ENCODE data around the gene LMTK2.

Gene LMTK2

DNA sequence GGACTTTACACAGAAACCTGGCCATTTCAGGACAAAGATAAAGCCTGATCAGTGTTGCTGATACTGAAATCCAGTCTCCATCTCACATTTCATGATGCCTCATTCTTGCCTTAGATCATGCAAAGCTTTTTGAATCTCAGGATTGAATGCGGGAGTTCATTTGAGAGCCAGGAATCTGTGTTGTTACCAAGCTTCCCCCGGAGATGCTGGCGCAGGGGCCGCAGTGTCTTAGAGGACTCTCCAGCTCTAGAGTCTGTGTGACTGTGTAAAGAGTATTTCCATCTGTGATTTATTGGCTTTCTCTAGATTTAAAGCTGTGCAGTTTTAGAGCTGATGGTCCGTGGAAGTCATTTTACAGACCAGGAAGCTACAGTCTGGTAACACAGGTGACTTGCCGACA, 32.0 kb downstream of the LMTK2 start:
- DNase-seq, result no peak

DNA sequence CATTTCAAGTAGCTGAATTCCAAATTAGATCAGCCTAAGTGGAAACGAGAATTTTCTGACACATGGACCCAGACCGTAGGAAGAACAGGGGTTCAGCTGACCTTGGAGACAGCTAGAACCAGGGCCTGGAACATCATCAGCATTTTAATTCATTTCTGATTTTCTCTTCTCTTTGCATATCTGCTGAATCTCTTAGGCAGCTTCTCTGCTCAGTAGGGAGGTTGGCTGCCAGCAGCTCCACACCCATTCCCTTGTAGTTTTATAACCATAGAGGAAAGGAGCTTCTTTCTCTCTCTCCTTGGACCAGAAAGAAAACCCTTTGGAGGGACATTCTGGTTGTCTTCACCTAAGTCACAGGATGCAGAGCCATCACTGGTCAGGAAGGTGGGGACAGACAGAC, 36.0 kb downstream of the LMTK2 start:
- DNase-seq, result no peak

DNA sequence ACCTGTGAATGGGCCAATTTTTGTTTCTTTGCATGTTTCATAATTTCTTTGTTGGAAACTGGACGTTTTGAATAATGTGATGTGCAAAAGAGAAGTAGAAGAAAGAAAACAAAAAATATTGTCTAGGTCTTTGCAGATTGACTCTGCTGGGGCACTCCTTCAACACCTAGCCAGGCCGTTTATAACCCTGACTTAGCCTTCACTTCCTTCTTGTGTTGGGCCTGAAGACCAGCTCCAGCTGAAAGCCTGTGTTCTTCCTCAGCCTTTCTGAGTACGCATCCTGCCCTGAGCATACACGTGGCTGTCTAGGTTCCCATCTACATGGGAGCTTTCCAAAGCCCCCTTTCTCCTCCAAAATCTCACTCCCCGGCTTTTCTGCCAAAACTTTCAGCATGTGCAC, 41.9 kb downstream of the LMTK2 start:
- DNase-seq, result no peak

DNA sequence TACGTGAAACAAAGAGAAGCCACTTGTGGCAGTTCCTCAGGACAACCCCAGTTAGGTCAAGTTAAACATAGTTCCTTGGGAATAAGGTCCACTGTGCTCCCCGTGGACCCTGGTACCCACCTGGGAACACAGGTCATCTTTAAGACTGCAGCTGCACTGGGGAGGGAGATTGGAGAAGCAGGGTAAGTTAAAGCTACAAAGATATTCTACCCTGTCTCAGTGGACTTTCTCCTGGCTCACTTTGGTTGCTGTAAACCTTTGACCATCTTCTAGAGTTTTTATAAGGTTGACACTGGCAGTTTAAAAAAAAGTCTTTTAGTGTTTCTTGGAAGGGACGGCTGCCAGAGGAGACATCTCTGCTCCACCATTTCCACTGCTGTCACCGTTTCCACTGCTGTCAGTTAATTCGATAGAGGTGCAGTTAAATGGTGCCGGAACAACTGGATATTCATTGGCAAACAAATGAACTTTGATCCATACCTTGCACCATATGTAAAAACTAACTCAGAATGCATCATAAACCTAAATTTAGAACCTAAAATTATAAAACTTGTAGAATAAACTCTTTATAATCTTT, 42.5 kb downstream of the LMTK2 start:
- no peak for DNase-seq

DNA sequence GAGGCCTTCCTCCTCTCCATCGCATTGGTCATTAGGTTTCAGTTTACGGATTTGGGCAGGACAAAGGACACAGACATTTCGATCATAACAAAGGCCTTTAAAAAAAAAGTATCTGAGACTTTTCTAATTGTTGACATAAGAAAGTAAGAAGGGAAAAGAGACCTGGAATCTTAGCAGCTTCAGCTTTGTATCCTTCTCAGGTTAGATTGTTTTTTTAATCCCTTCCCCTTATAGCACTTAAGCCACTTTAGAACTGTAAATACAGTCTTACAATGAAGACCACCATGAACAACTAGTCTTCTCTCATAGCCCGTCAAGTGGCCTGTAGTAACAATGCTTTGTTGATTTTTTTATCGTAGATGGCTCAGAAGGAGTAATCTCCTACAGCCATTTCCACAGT, 45.2 kb downstream of the LMTK2 start:
- no peak for DNase-seq

DNA sequence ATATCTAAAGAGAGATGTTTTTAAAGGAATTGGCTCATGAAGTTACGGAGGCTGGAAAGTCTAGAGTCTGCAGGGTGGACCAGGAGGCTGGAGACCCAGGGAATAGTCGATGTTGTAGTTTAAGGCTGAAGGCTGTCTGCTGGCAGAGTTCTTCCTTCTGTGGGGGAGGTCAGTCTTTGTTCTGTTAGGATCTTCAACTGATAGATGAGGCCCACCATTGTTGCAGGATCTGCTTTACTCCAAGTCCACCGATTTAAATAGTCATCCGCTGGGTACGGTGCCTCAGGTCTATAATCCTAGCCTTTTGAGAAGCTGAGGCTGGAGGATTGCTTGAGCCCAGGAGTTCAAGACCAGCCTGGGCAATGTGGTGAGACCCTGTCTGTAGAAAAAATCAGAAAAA, 50.0 kb downstream of the LMTK2 start:
- DNase-seq, result no peak

DNA sequence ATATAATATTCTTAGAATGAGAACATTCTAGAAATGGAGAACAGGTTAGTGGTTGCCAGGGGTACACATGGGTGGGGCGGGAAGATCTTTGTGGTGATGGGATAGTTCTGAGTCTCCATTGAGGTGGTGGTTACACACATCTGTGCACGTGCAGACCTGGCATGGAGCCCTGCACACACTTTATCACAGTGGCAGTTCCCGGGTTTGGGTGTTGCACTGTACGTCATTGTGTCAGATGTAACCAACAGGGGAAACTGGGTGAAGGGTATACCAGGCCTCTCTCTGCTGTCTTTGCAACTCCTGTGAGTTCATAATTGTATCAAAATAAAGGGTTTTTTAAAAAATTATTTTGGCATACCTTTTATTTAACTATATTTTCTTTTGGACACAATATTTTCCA, 51.1 kb downstream of the LMTK2 start:
- no peak for DNase-seq

DNA sequence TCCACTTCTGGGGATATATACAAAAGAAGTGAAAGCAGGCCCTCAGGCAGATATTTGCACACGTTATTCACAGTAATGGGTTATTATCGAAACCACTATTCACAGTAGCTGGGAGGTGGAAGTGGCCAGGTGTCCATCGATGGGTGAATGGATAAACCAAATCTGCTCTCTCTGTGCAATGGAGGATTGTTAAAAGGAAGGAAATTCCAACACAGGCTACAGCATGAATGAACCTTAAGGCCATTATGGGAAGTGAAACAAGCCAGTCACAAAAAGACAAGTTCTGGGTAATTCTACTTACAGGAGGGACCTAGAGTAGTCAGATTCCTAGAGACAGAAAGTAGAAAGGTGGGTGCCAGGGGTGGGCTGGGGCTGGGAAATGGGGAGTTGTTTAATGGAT, 56.1 kb downstream of the LMTK2 start:
- no peak for DNase-seq

DNA sequence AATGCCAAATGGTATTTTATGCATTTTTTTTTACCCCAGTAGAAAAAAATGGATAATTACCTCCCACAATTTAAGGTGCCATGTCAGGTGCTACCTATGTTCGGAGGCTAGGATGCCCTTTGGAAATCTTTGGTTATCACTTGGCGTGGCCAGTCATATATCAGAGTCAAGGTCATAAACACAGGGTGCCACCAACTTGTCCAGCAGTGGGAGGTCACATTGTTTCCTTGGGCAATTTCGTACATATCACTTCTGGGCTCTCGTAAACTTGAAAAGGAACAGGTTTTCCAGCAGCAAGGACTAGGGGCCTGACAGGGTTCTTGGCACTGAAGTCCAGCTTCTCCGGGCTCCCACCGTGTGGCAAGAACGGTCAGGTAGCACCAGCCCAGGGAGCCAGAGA, 56.6 kb downstream of the LMTK2 start:
- no peak for DNase-seq

DNA sequence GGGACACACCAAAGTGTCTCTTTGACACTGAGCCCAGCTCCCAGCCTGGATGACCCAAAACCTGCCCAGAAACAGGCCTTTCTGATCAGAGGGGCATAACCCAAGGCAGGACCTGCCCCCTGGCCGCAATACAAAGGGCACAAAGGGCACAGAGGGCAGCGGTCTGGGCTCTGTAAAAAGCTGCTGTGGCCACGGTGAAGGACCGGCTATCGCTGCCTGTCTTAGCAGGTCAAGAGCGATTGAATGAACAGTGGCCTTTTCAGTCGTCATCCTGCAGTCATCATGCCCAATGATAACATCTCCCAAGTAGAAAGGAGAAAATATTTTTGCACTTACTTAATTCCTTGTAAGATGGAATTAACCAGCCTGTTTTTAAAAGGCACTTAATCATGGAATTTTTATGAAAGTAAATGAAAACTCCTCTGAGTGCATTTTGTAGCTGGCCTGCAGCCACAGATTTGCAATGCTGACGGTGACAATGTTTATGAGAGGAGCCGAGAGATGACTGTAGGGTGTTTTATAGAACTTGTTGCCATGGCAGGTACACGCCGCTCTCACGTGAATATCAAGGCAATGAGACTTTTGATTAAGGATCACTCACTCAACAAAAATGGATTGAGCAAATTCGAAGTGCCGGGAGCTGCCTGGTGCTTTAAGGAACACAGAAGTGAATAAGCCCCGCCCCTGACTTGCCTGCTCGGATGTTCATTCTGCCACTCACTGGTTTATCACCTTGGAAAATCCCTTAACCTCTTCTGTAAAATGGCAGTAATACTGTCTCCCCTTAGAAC, 57.2 kb downstream of the LMTK2 start:
- DNase-seq, result no peak

DNA sequence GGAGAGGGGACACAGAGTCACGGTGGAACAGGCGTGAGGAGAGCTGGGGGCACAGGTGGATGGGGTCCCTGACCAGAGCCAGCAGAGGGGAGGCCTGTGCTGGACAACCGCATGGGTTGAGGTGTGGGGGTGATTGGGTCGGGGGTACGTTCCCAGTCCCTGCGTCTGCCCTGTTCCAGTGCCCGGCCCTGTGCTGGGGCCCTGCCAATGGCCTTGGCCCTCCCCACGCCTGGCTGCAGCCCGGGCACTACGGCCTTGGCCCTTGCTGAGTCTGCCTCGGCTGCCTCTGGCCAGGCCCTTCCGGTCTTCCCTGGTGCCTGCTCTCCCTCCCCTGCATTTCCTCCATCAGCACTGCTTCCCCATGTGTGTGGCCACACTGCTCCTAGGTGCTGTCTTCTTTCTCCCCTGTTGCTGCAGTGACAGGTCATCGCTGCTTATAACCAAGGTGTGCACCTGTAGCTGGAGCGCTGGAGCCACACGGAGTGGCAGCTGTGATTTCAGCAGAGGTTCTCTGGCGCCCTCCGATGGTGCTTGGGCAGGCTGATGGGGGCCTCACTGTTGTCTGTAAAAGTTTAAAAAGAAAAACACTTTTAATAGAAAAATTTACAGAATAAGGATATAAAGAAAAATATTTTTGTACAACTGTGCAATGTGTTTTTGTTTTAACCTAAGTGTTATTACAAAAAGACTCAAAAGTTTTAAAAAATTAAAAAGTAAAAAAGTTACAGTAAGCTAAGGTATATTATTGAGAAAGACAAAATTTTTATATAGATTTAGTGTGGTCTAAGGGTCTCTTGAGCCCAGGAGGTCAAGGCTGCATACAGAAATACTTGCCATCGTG, 59.4 kb downstream of the LMTK2 start:
- DNase-seq, result no peak

DNA sequence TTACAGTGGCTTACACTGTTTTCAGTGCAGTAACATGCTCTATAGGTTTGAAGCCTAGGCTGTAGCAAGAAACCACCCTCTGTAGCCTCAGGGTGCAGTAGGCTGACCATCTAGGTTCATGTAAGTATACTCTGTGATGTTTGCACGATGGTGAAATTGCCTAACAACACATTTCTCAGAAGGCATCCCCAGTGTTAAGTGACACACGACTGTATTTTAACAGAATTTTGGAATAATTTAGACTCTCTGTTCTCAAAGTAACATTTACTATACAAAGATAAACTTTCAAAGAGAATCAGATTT, 60.0 kb downstream of the LMTK2 start:
- DNase-seq, result no peak

DNA sequence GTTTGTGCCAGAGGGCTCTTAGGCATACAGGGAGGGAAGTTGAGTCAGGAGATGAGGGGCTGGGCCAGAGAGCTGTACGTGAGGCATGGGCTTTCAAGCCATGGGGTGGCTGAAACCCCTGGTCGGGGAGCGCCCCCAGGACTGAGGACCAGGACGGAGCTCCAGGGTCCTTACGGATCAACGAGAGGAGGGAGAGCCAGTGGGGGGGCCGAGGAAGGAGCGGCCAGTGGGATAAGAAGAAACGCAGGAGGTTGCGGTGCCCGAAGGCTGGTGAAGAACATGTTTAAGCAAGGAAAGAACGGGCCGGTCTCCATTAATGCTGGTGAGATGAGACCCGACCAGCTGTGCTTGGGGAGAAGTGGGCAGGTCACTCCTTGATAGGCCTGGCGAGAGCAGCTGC, 61.0 kb downstream of the LMTK2 start:
- no peak for DNase-seq

DNA sequence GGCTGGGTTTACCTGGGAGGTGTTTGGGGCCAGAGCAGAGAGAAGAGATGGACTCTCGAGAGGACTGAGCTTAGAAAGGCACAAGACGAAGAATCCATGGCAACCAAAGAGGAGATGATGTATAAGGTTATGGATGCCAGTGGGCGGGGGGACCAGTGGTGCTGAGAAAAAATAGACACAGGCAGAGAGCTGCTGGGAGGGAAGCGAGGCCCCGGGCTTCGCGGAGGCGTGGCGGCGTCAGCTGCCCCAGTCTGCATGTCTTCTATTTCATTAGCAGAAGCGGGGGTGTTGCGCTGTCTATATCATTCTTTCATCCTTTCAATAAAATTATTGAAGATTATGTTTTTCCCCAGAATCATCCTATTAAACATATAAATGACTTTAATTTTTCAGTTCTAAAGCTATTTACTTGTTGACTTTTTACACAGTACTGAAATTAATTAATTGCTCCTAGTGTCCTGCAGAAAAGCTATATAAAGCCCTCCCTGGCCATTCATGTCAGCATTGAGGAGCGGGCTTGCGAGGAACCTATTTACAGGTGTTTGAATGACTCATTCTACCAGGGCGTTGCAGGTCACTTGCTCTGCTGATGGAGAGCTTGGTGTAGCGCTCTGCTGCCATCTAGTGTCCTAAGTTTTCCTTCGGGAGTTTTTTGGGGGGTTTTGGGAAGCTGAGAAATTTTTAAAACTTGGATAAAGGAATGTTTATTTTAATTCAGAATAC, 61.7 kb downstream of the LMTK2 start:
- DNase-seq, result peak; percentile 45

DNA sequence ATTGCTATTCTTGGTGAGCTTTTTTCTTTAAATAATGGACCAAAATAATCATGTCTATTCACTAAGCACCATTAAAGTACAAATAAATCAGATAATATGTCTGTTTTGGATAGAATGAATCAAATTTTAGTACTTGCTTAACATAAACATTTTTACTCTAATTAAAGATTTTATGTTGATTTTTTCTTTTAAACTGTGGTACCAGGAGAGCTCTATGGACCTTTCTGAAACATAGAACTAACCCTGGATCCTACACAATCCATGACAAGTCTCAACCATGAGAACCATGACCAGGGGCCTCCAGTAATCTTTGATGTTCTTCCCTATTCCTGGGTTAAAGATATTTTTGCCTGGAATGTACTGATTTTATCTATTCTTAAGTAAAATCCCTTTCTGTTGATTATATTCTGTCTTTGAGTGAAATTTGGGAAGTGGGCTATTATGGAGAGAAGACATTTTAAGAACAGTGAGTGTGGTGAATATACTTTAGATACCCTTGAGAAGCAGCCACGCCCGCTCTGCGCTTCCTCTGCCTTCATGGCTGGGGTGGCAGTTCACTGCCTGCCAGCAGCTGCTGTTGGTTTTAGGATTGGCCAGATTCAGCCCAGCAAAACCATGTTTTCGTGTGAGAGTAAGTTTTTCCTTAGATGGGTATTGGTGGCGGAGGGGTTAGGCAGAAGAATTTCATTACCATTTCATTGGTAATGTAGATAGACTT, 62.4 kb downstream of the LMTK2 start:
- DNase-seq, result no peak

DNA sequence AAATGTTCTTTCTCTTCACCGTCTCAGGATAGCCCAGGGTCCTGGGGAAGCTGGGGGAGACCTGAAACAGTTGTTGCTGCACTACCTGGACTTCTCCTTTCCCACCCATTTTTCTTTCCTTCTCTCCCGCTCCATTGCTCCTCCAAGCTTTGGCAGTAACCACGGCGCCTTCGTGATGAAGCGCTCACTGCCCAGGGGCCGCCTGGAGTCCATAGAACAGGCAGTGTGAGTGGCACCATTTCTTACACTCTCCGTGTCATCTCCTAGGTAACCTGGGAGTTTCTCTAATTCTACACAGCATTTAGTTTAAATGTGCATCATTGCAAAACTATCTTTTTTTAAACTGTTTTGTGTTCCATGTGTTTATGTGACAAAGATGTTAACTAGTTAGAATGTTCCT, 64.3 kb downstream of the LMTK2 start:
- DNase-seq, result no peak

DNA sequence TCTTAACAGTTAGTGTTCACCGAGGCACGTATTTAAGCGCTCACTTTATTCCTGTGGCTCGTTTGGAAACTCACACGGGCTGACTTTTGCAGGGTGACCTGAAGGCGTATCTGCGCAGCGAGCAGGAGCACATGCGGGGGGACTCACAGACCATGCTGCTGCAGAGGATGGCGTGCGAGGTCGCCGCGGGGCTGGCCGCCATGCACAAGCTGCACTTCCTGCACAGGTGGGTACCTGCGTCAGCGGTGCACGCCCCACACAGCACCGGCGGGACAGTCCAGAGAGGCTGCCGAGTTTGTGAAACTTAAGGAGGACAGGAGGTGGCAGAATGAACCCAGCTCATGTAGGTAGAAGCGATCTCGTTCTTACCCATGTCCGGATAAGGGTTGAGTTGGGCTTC, 64.8 kb downstream of the LMTK2 start:
- no peak for DNase-seq

DNA sequence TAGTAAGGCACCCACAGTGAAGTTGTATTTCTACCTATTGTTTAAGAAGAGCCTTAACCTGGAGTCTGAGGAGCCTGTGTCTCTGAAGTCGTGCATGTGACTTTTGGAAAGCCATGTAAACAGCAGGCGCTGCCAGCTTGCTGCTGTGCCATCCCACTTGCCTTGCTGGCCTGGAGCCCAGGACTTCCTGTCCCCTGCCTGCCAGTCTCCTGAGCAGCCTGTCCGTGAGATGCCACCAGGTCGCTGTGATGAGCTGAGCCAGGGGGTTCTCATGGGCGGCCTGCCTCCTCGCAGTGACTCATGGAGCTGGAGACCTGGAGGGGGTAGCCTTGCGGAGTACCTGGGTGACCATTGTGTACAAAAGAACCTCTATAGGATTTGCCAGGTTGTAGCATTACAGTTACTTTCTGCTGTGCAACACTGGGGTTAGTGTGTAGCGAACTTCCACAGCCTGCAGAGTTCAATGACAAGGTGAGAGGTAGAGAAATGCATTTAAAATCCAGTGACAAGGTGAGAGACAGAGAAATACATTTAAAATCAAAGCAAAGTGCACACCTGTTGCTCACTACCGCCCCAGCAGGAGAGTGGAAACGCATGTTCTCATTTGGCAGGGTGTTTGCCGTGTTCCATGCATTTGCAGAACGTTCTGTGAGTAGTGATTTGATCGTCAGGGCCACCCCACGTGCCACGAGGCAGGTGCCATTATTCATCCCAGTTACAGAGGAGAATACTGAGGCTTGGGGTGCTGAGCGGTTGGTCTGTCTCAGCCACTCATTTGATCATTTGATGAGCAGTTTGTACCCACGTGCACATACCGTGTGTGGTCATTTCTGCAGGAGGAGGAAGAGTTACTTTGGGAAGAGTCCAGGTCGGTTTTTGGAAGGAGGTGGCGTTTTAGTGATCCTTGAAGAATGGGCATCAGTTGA, 67.9 kb downstream of the LMTK2 start:
- DNase-seq, result no peak

DNA sequence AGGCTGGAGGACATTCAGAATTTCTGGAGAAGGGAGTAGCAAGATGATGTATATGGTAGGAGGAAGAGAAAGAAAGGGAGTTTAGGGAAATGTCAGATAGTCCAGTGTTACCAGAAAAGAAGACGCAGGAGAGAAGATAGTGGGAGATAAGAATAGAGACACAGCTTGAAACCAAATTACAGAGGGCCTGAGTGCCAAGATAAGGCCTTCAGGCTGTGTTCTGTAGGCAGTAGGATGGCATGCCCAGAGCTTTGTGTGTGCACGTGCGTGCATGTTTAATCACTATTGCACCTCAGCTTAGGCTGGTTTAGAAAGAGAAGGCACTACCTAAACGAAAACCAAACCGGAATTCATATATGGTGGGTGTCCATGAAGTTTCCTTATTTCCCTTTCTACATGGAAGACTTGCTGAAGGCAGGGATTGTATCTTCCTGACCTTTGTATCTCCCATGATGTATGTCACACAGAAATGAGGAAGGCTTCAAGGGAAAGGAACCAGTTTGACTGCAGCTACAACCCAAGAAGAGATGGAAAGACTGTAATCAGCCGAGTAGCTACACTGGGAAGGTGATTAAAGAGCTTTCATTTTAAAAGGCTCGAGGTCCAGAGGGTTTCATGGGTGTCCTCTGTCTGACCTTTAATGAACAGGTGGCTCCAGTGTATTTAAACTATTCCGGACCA, 68.7 kb downstream of the LMTK2 start:
- DNase-seq, result no peak

DNA sequence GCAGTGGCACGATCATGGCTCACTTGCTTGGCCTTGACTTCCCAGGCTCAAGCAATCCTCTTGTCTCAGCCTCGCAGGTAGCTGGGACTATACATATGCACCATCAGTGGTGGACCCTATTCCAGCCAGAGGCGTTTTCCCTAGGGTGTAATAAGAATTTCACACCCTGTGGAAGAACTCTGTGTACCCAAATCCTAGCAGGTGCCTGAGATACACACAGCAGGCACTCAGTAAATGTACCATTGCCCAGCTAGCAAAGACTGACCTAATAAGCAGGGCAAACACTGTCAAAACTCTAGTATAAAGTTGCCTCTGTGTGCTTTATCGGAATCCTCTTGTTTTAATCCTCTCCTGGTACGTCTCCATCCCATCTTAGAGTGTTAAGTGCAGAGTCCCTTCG, 70.9 kb downstream of the LMTK2 start:
- no peak for DNase-seq

DNA sequence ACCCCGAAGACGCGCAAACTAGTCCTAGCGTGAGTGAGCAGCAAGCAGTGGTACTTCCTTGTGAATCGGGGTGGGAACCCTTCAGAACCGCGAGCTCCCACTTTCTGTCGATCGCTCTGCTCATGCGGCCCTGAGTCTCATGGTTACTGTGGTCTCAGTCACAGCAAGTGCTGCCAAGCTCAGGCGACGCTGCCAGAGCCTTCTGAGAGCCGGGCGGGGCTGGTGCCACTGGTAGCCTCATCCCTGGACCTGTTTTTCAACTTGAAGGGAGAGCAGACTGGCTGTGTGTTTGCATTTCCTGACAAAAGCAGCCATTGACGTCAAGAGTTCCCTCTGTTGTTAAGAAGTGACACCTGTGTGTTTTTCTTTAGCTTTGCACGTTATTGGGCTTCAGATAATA, 71.7 kb downstream of the LMTK2 start:
- no peak for DNase-seq

Measured in fibroblast of skin of right quadriceps (primary cell).